Activated naive CD4-positive, alpha-beta T cell treated with anti-CD3 and anti-CD28 coated beads for 36 hours (primary cell): ENCODE measurements around the gene OR14A16. TPM values are rescaled to one million over a fixed set of nuclear protein-coding genes. Genes with fewer than 3 reads are reported as not detected.

Experiments used
- CTCF ChIA-PET: fragments of 350-600 bp; sonication (Branson Sonifier 250); formaldehyde crosslinking; loops from one replicate; lab custom pipeline; 2021; ENCODE audit warnings: antibody characterized with exemption; lab: Charles Lee
- DNase-seq: peaks from one replicate; pipeline ENCODE4 v3.0.0-alpha.2; 2020
- H3K27ac Mint-ChIP-seq: one replicate; pipeline ENCODE4 v1.8.0; 2021; ENCODE audit warnings: mild to moderate bottlenecking, mixed read lengths
- H3K27me3 Mint-ChIP-seq: one replicate; pipeline ENCODE4 v1.8.0; 2021; ENCODE audit warnings: low read depth, mixed read lengths
- H3K36me3 Mint-ChIP-seq: one replicate; pipeline ENCODE4 v1.8.0; 2021; ENCODE audit warnings: low read depth, mixed read lengths
- H3K4me1 Mint-ChIP-seq: one replicate; pipeline ENCODE4 v1.8.0; 2021; ENCODE audit warnings: low read depth, mixed read lengths
- H3K4me3 Mint-ChIP-seq: one replicate; pipeline ENCODE4 v1.8.0; 2021; ENCODE audit warnings: mild to moderate bottlenecking, moderate library complexity, mixed read lengths
- H3K9me3 Mint-ChIP-seq: one replicate; pipeline ENCODE4 v1.8.0; 2021; ENCODE audit warnings: mixed read lengths
- intact Hi-C: fragments of 100-400 bp; cut with micrococcal nuclease; formaldehyde crosslinking; loops from one replicate; pipeline ENCODE4 v1.15.1; 2023
- total RNA-seq, 2 experiments: library from RNA; stranded (reverse); gene quantifications; one replicate each; pipeline ENCODE4 v1.2.3, GENCODE V29; 2021

Gene OR14A16, protein sequence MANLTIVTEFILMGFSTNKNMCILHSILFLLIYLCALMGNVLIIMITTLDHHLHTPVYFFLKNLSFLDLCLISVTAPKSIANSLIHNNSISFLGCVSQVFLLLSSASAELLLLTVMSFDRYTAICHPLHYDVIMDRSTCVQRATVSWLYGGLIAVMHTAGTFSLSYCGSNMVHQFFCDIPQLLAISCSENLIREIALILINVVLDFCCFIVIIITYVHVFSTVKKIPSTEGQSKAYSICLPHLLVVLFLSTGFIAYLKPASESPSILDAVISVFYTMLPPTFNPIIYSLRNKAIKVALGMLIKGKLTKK
- total RNA-seq: not detected

DNA sequence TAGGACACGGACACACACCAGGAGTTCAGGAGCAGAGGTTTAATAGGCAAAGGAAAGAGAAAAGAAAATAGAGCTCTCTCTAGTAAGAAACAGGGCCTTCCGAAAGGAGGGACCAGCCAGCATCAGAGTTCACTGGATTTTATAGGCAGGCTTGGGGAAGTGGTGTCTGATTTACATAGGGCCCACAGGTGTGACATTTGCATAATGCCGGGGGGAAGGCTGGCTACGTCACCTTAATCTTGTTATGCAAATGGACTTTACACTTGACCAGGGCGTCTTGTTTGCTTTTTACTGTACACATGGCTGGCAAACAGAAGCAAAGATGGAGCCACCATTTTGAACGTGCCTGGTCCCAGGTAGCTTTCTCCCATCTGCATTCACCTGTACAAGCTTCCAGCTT, at the start of gene OR14A16:
TSS of gene OR14A16 (minus strand) at position 97 of the 400 bp plus-strand sequence. CDS start 8,390 bp downstream, outside the sequence.
- CTCF ChIA-PET: no interaction called here
- H3K9me3 Mint-ChIP-seq: no peaks in the 10 kb centered on the region
- no peak within 1 kb of the TSS for H3K27ac Mint-ChIP-seq
- H3K4me1 Mint-ChIP-seq: no peaks in the 10 kb centered on the region
- H3K27me3 Mint-ChIP-seq: no peaks in the 10 kb centered on the region
- no peaks in the 10 kb centered on the region for H3K36me3 Mint-ChIP-seq
- DNase-seq: no peak
- no peak within 1 kb of the TSS for H3K4me3 Mint-ChIP-seq
- intact Hi-C loops: no loop called here

DNA sequence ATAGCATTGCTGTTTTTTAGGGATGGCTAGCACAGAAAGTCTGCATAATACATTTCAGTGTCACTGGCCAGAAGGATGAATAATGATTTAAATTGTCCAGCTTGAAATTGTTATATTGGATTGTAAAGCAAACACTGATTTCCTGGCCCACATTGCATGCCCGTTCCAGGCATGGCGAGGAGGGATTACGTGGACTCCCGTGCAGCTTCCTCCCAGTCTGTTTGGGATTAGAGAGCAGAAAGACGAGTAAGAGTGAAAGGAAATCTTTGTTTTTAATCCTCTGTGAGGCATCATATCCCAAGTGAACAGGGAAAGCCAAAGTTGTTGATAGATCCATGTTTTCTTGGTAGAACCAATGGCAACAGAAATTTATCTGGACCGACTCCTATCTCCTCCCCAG, 41.5 kb upstream of the OR14A16 start:
- intact Hi-C loops: no loop called here
- H3K4me1 Mint-ChIP-seq: no peaks in the 10 kb centered on the region
- peaks cover 25% of the 10 kb centered on the region for H3K27me3 Mint-ChIP-seq
- no peak for DNase-seq
- CTCF ChIA-PET: no interaction called here
- peaks cover 3% of the 10 kb centered on the region for H3K9me3 Mint-ChIP-seq
- H3K4me3 Mint-ChIP-seq: no peak overlapping the region
- H3K36me3 Mint-ChIP-seq: no peaks in the 10 kb centered on the region
- H3K27ac Mint-ChIP-seq: no peak overlapping the region

DNA sequence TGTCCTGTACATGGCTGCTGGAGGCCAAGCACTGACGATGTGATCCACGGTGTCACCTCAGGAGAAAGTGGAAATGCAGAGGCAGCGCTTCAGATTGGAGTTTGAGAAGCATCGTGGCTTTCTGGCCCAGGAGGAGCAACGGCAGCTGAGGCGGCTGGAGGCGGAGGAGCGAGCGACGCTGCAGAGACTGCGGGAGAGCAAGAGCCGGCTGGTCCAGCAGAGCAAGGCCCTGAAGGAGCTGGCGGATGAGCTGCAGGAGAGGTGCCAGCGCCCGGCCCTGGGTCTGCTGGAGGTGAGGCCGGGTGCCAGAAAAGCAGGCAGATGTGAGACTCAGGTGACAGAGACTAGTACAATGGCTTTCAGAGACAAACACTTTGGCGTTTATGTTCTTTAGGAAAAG, 40.7 kb upstream of the OR14A16 start:
- CTCF ChIA-PET: no interaction called here
- peaks cover 1% of the 10 kb centered on the region for H3K9me3 Mint-ChIP-seq
- no peaks in the 10 kb centered on the region for H3K36me3 Mint-ChIP-seq

DNA sequence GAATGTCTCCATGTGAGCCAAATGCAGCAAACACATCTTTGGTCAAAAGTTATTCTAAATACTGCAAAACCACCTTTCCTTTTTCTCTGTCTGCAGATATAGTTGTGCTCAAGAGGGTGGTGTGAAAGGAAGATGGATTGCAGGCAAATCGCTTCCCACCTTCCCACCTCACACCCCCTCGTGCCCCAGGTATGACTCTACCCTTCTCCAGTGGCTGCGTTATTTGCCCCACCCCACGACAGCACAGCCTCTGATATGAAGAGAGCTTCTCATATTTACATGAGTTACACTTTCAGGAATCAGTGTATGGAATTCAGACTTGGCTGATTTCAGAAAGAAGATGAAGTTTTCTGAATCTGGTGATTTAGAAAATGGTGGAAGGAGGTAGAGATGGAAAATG, 38.8 kb upstream of the OR14A16 start:
- intact Hi-C loops: no loop called here
- H3K9me3 Mint-ChIP-seq: no peaks in the 10 kb centered on the region
- H3K4me1 Mint-ChIP-seq: peaks cover 5% of the 10 kb centered on the region
- peaks cover 1% of the 10 kb centered on the region for H3K36me3 Mint-ChIP-seq
- CTCF ChIA-PET: no interaction called here
- peaks cover 33% of the 10 kb centered on the region for H3K27me3 Mint-ChIP-seq
- DNase-seq: no peak
- H3K27ac Mint-ChIP-seq: no peak overlapping the region
- H3K4me3 Mint-ChIP-seq: no peak overlapping the region

More for the DNA sequence above, 40.7 kb upstream of the OR14A16 start:
- H3K27ac Mint-ChIP-seq: no peak overlapping the region
- H3K4me1 Mint-ChIP-seq: no peaks in the 10 kb centered on the region
- no peak for DNase-seq
- H3K27me3 Mint-ChIP-seq: peaks cover 28% of the 10 kb centered on the region
- H3K4me3 Mint-ChIP-seq: no peak overlapping the region
- intact Hi-C loops: no loop called here

DNA sequence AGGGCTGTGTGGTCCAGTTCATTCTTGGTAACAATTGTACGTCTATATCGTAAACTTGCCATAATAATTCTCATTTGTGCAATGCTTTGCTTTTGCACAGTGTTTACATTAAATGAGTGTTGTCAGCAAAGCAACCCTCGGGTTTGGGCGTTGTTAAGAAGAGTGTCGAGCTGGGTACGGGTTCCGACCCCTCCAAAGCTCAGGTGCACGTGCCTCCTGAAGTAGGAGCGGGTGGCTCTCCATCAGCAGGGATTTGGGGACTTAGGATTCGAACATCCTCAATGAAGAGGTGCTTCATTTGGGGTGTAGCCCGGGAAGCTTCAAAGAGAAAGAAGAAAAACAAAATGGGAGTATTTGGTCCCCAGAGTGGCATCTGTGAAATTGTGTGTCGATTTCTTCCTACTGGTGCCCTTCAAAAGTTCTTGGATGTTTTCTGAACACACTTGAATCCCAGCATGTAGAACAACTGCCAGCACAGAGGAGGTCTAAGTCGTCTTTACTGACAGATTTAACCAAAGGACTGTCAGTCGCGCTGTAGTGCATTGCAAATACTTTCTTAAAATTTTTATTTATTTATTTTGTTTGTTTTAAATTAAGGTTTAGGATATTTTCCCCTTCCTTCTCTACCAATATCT, 34.2 kb upstream of the OR14A16 start:
- CTCF ChIA-PET: interaction anchor here (0.7 kb wide), 1 partner anchor 25 kb away, joined by 6 read pairs; no protein-coding TSS in a partner anchor
- Mint-ChIP-seq H3K9me3 (no peaks in the 10 kb centered on the region), H3K27ac (no peak overlapping the region), H3K27me3 (peaks cover 59% of the 10 kb centered on the region), H3K4me1 (peaks cover 9% of the 10 kb centered on the region), H3K36me3 (peaks cover 1% of the 10 kb centered on the region), H3K4me3 (peak overlapping the region; percentile 71)
- intact Hi-C loops: loop anchor here (2.0 to 5.0 kb wide), 2 partner anchors 49 to 176 kb away; no protein-coding TSS in a partner anchor
- no peak for DNase-seq

DNA sequence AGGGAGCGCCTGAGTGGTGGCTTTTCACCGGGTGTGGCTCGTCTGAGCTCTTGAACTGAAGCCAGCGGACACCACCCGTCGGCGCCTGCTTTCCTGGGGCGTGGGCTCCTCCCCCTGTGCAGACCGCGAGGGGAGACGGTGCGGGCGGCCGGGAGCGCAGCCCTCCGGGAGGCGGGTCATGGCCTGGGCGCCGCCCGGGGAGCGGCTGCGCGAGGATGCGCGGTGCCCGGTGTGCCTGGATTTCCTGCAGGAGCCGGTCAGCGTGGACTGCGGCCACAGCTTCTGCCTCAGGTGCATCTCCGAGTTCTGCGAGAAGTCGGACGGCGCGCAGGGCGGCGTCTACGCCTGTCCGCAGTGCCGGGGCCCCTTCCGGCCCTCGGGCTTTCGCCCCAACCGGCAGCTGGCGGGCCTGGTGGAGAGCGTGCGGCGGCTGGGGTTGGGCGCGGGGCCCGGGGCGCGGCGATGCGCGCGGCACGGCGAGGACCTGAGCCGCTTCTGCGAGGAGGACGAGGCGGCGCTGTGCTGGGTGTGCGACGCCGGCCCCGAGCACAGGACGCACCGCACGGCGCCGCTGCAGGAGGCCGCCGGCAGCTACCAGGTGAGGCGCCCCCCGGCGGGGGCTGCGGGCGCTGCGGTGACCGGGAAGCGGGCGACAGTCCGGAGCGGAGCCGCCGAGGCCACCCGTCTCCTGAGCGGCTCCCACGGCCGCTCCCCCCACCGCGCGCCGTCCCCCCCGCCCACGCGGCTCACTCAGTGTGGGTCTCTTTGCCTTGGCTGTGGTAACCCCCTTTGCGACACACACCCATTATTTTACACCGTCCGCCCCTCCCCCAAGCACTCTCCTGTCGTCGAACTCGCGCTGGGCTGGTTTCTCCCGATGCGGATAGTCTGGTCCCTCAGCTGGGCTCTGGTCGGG, 33.4 kb upstream of the OR14A16 start, which contains the start of gene TRIM58:
TSS of gene TRIM58 (plus strand) at position 119 of the 916 bp plus-strand sequence. CDS start at position 179, 60 bp downstream.
- CTCF ChIA-PET: no interaction called here
- peaks cover 62% of the 10 kb centered on the region for H3K27me3 Mint-ChIP-seq
- peak; percentile 47 for DNase-seq
- H3K27ac Mint-ChIP-seq: no peak within 1 kb of the TSS
- H3K9me3 Mint-ChIP-seq: peaks cover 2% of the 10 kb centered on the region
- intact Hi-C loops: loop anchor here (2.0 to 5.0 kb wide), 2 partner anchors 49 to 175 kb away; no protein-coding TSS in a partner anchor
- H3K4me1 Mint-ChIP-seq: peaks cover 9% of the 10 kb centered on the region
- peaks cover 1% of the 10 kb centered on the region for H3K36me3 Mint-ChIP-seq
- H3K4me3 Mint-ChIP-seq: peak within 1 kb of the TSS; percentile 71

DNA sequence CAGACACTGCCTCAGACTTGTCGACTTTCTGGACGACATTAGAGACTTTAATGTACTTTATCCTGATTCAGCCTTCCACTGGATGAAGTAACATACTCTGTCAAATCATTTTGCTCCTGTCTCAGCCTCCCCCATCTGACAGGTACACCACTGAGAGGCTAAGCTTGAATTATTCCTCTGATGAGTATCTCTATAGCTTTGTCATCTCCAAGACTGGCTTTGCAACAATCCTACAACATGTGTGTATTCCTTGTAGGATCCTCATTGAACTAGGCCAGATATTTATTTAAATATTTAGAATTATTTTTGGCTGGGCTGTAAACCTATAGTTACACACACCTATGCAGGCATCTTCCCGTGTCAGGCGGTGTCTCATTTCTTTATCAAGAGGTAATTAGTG, 32.0 kb upstream of the OR14A16 start:
- CTCF ChIA-PET: no interaction called here
- H3K4me3 Mint-ChIP-seq: no peak overlapping the region
- H3K27me3 Mint-ChIP-seq: peaks cover 69% of the 10 kb centered on the region
- no peak overlapping the region for H3K27ac Mint-ChIP-seq
- peaks cover 2% of the 10 kb centered on the region for H3K9me3 Mint-ChIP-seq
- peaks cover 9% of the 10 kb centered on the region for H3K4me1 Mint-ChIP-seq
- H3K36me3 Mint-ChIP-seq: peaks cover 1% of the 10 kb centered on the region
- no peak for DNase-seq
- intact Hi-C loops: loop anchor here (2.0 to 5.0 kb wide), 2 partner anchors 51 to 174 kb away; no protein-coding TSS in a partner anchor

DNA sequence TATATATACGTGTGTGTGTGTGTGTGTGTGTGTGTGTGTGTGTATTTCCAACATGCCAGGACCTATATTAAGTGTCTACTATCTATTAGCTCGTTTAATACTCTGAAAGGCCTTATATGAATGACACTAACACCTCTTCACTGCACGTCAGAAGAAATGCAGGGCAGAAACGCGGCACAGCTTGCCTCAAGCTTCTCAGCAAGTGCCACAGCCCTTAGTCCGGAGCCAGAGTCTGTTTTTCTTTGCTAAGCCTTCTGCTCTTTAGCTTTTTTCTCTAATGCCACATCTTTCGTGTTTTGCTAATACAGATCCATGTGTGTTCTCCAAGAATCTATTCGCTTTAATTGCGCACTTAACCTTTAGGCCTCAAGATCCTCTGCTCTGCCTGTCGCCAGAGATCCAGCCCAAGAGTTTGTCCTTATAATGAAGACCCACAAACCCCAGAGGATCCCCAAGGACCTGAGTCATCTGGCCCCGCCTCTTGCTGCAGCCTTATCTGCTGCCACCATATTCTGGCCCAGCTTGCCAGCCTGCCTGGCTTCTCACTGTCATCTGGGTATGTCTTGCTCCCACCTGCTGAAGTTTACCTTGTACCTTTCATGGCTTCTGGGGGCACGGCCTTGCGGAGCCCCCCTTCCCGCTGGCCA, 31.1 kb upstream of the OR14A16 start:
- intact Hi-C loops: loop anchor here (5.0 kb wide), 1 partner anchor 173 kb away; no protein-coding TSS in a partner anchor
- no peak for DNase-seq
- H3K4me1 Mint-ChIP-seq: peaks cover 9% of the 10 kb centered on the region
- peaks cover 1% of the 10 kb centered on the region for H3K36me3 Mint-ChIP-seq
- no peak overlapping the region for H3K27ac Mint-ChIP-seq
- no peak overlapping the region for H3K4me3 Mint-ChIP-seq
- CTCF ChIA-PET: no interaction called here
- peaks cover 61% of the 10 kb centered on the region for H3K27me3 Mint-ChIP-seq
- peaks cover 2% of the 10 kb centered on the region for H3K9me3 Mint-ChIP-seq

DNA sequence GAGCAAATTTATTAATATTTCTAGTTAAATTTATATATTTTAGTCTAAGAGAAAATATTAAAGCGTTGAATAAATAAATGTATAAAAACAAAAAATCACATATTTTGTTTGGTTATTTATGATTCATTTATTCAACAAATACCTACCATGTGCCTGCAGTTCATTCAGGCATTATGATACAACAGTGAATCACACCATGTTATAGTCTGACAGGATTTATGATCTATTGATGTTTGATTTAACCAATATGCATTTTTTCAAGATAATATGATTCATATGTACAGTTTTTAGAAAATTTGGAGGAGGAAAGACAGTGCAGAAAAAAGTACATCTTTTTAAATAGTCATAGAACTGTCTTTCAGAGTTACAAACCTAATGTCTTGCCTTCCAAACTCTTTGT, 25.7 kb upstream of the OR14A16 start:
- CTCF ChIA-PET: no interaction called here
- DNase-seq: no peak
- H3K4me1 Mint-ChIP-seq: no peaks in the 10 kb centered on the region
- no peak overlapping the region for H3K4me3 Mint-ChIP-seq
- intact Hi-C loops: no loop called here
- H3K36me3 Mint-ChIP-seq: no peaks in the 10 kb centered on the region
- no peak overlapping the region for H3K27ac Mint-ChIP-seq
- H3K27me3 Mint-ChIP-seq: peaks cover 29% of the 10 kb centered on the region
- H3K9me3 Mint-ChIP-seq: peaks cover 2% of the 10 kb centered on the region

DNA sequence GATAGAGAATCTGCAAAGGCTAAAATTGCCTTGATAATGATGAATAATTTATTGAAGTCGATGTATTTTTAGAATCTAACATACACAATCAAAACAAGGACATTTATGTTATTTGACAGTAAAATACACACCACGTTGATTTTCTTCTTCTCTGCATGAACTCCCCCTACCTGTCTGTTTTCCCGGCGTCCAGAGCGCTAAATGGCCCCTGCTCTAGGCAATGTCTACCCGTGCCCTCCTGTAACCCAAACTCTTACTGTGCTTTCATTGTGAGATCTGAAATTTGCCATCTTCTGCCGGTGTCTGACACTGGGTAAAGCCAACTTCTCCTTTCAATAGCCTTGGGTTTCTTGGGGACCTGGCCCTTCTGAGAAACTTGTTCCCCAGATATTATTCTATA, 24.4 kb upstream of the OR14A16 start:
- intact Hi-C loops: no loop called here
- no peaks in the 10 kb centered on the region for H3K4me1 Mint-ChIP-seq
- no peak overlapping the region for H3K27ac Mint-ChIP-seq
- peaks cover 2% of the 10 kb centered on the region for H3K9me3 Mint-ChIP-seq
- H3K4me3 Mint-ChIP-seq: no peak overlapping the region
- no peak for DNase-seq
- peaks cover 19% of the 10 kb centered on the region for H3K27me3 Mint-ChIP-seq
- no peaks in the 10 kb centered on the region for H3K36me3 Mint-ChIP-seq
- CTCF ChIA-PET: no interaction called here

DNA sequence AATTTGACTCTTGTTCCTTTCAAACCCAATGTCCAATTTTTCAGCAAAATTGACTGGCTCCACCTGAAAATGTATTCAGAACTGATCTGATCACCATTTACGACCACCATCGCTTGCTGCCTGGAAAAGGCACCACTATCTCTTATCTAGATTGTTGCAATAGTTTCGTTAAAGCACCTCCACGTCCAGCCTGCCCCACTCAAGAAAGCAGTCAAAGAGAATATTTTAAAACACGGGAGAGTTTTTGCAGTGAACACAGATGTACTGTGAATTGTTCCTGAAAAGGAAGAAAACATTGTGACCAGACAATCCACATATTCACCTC, 21.7 kb upstream of the OR14A16 start:
- no peaks in the 10 kb centered on the region for H3K36me3 Mint-ChIP-seq
- H3K4me1 Mint-ChIP-seq: no peaks in the 10 kb centered on the region
- CTCF ChIA-PET: no interaction called here
- no peaks in the 10 kb centered on the region for H3K9me3 Mint-ChIP-seq
- no peak for DNase-seq
- intact Hi-C loops: no loop called here
- no peaks in the 10 kb centered on the region for H3K27me3 Mint-ChIP-seq
- H3K4me3 Mint-ChIP-seq: no peak overlapping the region
- H3K27ac Mint-ChIP-seq: no peak overlapping the region
